Tibial nerve (tissue), 4 donors: Measurements from ENCODE around the gene TEKT5. TPM values are rescaled to one million over a fixed set of nuclear protein-coding genes. Genes with fewer than 3 reads are reported as not detected.
"Not testable (repeated sequence)": the region's sequence is repeated elsewhere in the genome, so short reads cannot be mapped to it uniquely, and the experiment has no call there.

Experiments
- DNase-seq, 2 donors: peaks; one replicate each; pipeline ENCODE4 v3.0.0-alpha.2; 2019; ENCODE audit warnings: low spot score in 2 of 2
- H3K27ac ChIP-seq, 4 donors: fragments of 200-600 bp; sonication (generic) in 3 of 4; one replicate each; pipeline ENCODE4 v1.5.1; 2017 to 2019; ENCODE audit warnings: mild to moderate bottlenecking in 1 of 4
- H3K27me3 ChIP-seq, 2 donors: fragments of 200-600 bp; sonication (generic) in 1 of 2; one replicate each; pipeline versions ENCODE4 v1.5.1 to v1.6.0; 2017 to 2019
- H3K36me3 ChIP-seq, 3 donors: fragments of 200-600 bp; sonication (generic); one replicate each; pipeline ENCODE4 v1.5.1; 2018 to 2019
- H3K4me1 ChIP-seq, 4 donors: fragments of 200-600 bp; sonication (generic) in 3 of 4; one replicate each; pipeline ENCODE4 v1.5.1; 2017 to 2019
- H3K4me3 ChIP-seq, 4 donors: fragments of 200-600 bp; sonication (generic) in 3 of 4; one replicate each; pipeline ENCODE4 v1.5.1; 2017 to 2019; ENCODE audit warnings: mild to moderate bottlenecking in 1 of 4, moderate library complexity in 1 of 4
- H3K9me3 ChIP-seq, 4 donors: fragments of 200-600 bp; sonication (generic) in 3 of 4; one replicate each; pipeline ENCODE4 v1.5.1; 2017 to 2019
- CTCF ChIP-seq, 5 experiments: fragments of 200-600 bp in 3 of 5; fragments of 450-650 bp in 2 of 5; sonication (generic) in 3 of 5; IDR thresholded peaks; one replicate each; pipeline ENCODE4 v1.5.1; 2016 to 2019; ENCODE audit warnings: antibody characterized with exemption in 5 of 5, mild to moderate bottlenecking in 3 of 5, moderate library complexity in 2 of 5
- EP300 ChIP-seq, 2 donors: sonication (generic); formaldehyde crosslinking; IDR thresholded peaks; one replicate each; pipeline ENCODE4 v1.6.1; 2017; ENCODE audit warnings: antibody characterized with exemption in 2 of 2, mild to moderate bottlenecking in 1 of 2
- POLR2A ChIP-seq, 2 donors: fragments of 450-650 bp; IDR thresholded peaks; one replicate each; pipeline ENCODE4 v1.6.1; 2017; ENCODE audit warnings: antibody characterized with exemption in 2 of 2, mild to moderate bottlenecking in 2 of 2, moderate library complexity in 2 of 2
- WGBS, 2 donors: methylation state at CpG; one replicate each; pipeline ENCODE4 v1.1.5; 2018; 5-methylcytosine and 5-hydroxymethylcytosine counted together
- total RNA-seq, 4 donors: library from RNA; depleted of rRNA; stranded (reverse); fragments of >200 nt; gene quantifications; one replicate each; pipeline ENCODE4 v1.1.0, GENCODE V29; 2016

The TEKT5 gene
- not detected for total RNA-seq

- TF ChIP-seq CTCF (IDR thresholded peaks at IDR 0.05): no peak
- no peak for TF ChIP-seq EP300 (IDR thresholded peaks at IDR 0.05)
- TF ChIP-seq POLR2A (IDR thresholded peaks at IDR 0.05): no peak
Measured at GRCh38 chr16:10694830-10695229, at the start of gene TEKT5. TEKT5 (minus strand) TSS chr16:10694930; CDS start chr16:10694873, 57 bp downstream.

DNA sequence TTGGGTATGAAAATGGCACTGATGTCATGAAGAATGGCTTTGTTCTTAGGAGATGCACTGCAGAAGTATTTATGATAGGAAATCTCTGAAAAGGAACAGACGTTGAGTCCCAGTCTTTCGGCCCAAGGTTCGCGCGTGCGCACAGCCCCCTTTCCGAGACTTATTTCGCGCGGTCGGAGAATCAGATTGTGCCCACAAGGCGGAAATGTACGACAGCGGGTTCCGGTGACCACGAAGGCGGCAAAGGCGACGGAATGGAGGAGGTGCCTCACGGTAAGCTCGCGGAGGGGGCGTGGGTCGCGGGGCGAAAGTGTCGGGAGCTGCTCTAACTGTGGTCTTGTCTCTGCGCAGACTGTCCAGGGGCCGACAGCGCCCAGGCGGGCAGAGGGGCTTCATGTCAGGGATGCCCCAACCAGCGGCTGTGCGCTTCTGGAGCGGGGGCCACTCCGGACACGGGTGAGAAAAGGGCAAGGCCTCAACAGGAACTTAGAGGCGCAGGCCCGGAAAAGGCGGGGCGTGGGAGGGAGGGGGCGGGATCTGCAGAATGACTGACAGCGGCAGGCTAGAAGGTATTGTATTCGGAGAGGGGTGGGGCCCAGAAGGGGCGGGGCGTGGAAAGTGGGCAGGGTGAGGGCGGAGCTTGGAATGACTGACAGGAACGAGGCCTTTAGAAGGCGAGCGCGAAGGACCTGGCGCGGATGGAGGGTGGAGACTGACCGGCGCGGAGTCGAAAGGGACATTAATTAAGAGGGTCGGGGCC is 49.1 kb upstream of the TEKT5 start, which contains the start of gene NUBP1:
Gene NUBP1 (plus strand): TSS at position 233 of the 760 bp plus-strand sequence. CDS start 22 bp downstream, at position 255.
- peak; percentile 60 to 94 for TF ChIP-seq POLR2A (IDR thresholded peaks at IDR 0.05)
- TF ChIP-seq CTCF (IDR thresholded peaks at IDR 0.05): peak in 2 of 5 experiments; percentile 53 to 62
- TF ChIP-seq EP300 (IDR thresholded peaks at IDR 0.05): peak; percentile 91 to 94
- 0 to 1% methylated on average over 56 to 57 of the region's 57 CpGs for WGBS, 2 donors
- DNase-seq: peak; percentile 100

More at GRCh38 chr16:10694830-10695229, at the start of gene TEKT5:
- H3K27me3 ChIP-seq: no peaks in the 10 kb centered on the region
- no peaks in the 10 kb centered on the region for H3K4me1 ChIP-seq
- no peaks in the 10 kb centered on the region for H3K36me3 ChIP-seq
- DNase-seq: no peak
- H3K4me3 ChIP-seq: no peak within 1 kb of the TSS
- H3K27ac ChIP-seq: no peak within 1 kb of the TSS
- no peaks in the 10 kb centered on the region for H3K9me3 ChIP-seq
- WGBS, 2 donors: 70 to 80% methylated on average over 5 of the region's 5 CpGs

GRCh38 chr16:10743227-10743609 is 48.5 kb upstream of the TEKT5 start:
- Histone ChIP-seq H3K36me3 (peaks cover 0 to 15% (median 0%) of the 10 kb centered on the region in 3 donors), H3K27ac (peak overlapping the region; percentile 93 to 98 (median 97)), H3K9me3 (no peaks in the 10 kb centered on the region), H3K27me3 (no peaks in the 10 kb centered on the region), H3K4me3 (peak overlapping the region in 3 of 4 donors; percentile 61 to 77 (median 76)), H3K4me1 (peaks cover 0 to 27% (median 17%) of the 10 kb centered on the region in 4 donors)
- DNase-seq: no peak
- TF ChIP-seq POLR2A (IDR thresholded peaks at IDR 0.05): no peak
- TF ChIP-seq CTCF (IDR thresholded peaks at IDR 0.05): no peak
- TF ChIP-seq EP300 (IDR thresholded peaks at IDR 0.05): no peak
- WGBS, 2 donors: 28 to 33% methylated on average over 5 of the region's 5 CpGs

More for the DNA sequence above, 49.1 kb upstream of the TEKT5 start, which contains the start of gene NUBP1:
- H3K36me3 ChIP-seq: peaks cover 0 to 20% (median 0%) of the 10 kb centered on the region in 3 donors
- H3K27ac ChIP-seq: peak within 1 kb of the TSS; percentile 93 to 98 (median 97)
- no peaks in the 10 kb centered on the region for H3K27me3 ChIP-seq
- peaks cover 0 to 22% (median 12%) of the 10 kb centered on the region in 4 donors for H3K4me1 ChIP-seq
- H3K4me3 ChIP-seq: peak within 1 kb of the TSS; percentile 43 to 77 (median 68)
- H3K9me3 ChIP-seq: no peaks in the 10 kb centered on the region

DNA sequence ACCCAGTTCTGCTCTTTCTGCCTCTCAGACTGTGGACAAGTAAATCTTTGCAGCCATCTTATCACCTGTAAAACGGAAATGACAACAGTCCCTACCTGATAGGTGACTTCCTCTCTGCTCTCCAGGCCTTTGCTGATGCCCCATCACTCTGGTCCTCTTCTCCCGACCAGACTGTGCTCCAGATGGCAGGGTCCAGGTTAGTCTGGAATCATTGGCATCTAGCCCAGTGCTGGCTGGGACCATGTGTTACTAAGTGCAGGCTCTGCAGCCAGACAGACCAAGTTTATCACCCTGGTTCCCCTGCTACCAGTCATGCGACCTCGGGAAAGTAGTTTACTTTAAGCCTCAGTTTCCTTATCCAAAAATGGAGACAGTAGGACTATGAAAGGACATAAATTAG is 47.1 kb upstream of the TEKT5 start:
- Histone ChIP-seq H3K4me3 (no peak overlapping the region), H3K9me3 (no peaks in the 10 kb centered on the region), H3K27ac (no peak overlapping the region), H3K27me3 (no peaks in the 10 kb centered on the region), H3K4me1 (peaks cover 0 to 41% (median 27%) of the 10 kb centered on the region in 4 donors), H3K36me3 (peaks cover 0 to under 1% (median 0%) of the 10 kb centered on the region in 3 donors)
- no peak for DNase-seq
- 73 to 76% methylated on average over 4 of the region's 4 CpGs for WGBS, 2 donors
- TF ChIP-seq POLR2A (IDR thresholded peaks at IDR 0.05) (no peak), EP300 (IDR thresholded peaks at IDR 0.05) (no peak), CTCF (IDR thresholded peaks at IDR 0.05) (no peak)

DNA sequence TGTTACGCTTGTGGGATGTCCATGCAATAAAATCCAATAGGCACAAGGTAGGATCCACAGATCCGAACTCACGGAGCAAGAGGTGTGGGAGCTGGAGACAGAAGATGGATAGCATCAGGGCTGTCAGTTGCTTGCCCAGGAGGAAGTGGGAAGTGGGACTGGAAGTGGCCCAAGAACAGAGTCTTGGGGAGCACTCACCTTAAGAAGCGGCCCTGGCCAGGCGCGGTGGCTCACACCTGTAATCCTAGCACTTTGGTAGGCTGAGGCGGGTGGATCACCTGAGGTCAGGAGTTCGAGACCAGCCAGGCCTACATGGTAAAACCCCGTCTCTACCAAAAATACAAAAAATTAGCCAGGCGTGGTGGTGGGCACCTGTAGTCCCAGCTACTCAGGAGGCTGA is 46.5 kb upstream of the TEKT5 start:
- not testable (repeated sequence) for H3K9me3 ChIP-seq, H3K27me3 ChIP-seq, H3K4me3 ChIP-seq, H3K36me3 ChIP-seq, DNase-seq, H3K27ac ChIP-seq
- H3K4me1 ChIP-seq: peaks cover 0 to 43% (median 27%) of the 10 kb centered on the region in 4 donors
- WGBS, 2 donors: 94 to 97% methylated on average over 10 of the region's 10 CpGs
